SU-DHL-6 (cell line): ENCODE results near the gene GALNT10.

ENCODE experiments used
- CTCF ChIP-seq: fragments of 200-600 bp; sonication (generic); IDR thresholded peaks from one replicate; pipeline ENCODE4 v1.5.1; 2017; ENCODE audit warnings: antibody characterized with exemption, mild to moderate bottlenecking, low read length, moderate library complexity; ENCODE audit not compliant: insufficient read depth, poor library complexity, severe bottlenecking
- EZH2phosphoT487 ChIP-seq: fragments of 200-600 bp; sonication (generic), shearing (Covaris generic); conservative IDR thresholded peaks from 2 replicates; pipeline ENCODE4 v1.6.1; 2018; ENCODE audit warnings: mild to moderate bottlenecking, antibody characterized with exemption, low read length, moderate library complexity, mixed read lengths

GRCh38 chr5:154238776-154239481 lies 48.4 kb downstream of the GALNT10 start:
- TF ChIP-seq CTCF, result no peak
- no peak for TF ChIP-seq EZH2phosphoT487
